NCI-H82 treated with DMSO at 0.1 percent for 48 hours (cell line): ENCODE measurements around the gene C4orf50.
A peak's percentile ranks its signal among the peaks of the same experiment; 100 is the strongest.

ENCODE experiments used
- DNase-seq: peaks from one replicate; lab custom pipeline; 2025; ENCODE audit not compliant: unreplicated experiment; lab: John Stamatoyannopoulos, UW

Gene C4orf50

DNA sequence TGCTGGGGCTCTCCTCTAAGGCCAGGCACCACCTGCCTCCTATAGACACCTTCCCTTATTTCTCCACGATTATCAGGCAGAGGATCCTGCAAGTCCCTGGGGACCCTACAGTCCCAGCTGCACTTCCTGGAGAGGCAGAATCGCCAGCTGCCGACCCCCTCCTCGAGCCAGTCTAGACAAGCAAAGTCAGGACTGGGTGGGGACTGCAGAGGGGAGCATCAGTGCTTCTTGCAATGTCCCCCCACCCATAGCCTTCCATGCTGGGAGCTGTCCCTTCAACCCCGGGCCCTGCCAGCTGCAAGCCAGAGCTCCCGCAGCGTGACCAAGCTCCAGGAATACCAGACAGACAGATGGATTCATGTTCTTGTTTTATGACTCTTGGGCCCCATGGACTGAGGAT lies 124.0 kb downstream of the C4orf50 start:
- DNase-seq, result peak; percentile 61

DNA sequence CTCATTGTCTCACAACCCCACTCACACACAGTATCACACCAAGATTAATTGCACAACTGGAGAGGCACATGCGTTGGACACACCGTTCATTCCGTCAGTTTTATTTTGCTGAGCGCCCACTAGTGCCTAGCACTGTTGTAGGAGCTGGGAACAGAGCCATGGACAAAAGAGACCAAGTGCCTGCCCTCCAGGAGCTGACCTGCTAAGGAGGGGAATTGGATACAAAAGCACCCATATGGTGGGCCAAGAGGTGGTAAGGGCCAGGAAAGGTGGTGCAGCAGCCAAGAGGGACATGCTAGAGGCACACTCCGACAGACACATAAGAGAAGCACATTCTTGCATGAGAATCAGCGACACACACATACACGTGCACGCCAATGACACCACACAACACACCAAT lies 124.6 kb downstream of the C4orf50 start:
- DNase-seq, result no peak

DNA sequence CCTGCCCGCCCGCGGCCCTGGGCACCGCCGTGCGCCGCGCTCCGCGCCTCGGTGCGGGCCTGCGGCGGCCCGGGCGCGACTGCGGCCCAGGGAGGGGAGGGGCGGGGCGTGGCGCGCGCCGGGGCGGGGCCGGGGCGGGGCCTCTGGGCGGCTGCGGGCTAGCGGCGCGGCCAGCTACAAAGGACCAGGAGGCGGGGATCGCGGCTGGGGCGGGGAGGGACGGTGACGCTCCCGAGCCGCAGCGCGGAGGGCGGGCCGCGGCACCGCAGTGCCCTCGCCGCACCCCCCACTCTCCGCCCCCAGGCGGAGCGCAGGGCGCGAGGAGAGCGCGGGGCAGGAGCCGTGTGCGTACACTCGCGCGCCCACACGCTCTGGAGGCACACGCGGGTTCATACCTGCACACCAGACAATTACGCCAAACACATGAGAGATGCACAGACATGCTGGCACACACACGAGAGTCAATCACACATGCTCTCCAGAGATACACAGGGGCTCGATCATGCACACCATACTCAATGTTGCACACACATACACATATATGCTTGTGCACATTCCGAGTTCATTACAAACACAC lies 125.1 kb downstream of the C4orf50 start, which contains the start of gene CRMP1:
CRMP1 (minus strand) TSS at position 83 of the 577 bp plus-strand sequence. CDS start 117 bp downstream, outside the sequence.
- DNase-seq, result peak; percentile 46

DNA sequence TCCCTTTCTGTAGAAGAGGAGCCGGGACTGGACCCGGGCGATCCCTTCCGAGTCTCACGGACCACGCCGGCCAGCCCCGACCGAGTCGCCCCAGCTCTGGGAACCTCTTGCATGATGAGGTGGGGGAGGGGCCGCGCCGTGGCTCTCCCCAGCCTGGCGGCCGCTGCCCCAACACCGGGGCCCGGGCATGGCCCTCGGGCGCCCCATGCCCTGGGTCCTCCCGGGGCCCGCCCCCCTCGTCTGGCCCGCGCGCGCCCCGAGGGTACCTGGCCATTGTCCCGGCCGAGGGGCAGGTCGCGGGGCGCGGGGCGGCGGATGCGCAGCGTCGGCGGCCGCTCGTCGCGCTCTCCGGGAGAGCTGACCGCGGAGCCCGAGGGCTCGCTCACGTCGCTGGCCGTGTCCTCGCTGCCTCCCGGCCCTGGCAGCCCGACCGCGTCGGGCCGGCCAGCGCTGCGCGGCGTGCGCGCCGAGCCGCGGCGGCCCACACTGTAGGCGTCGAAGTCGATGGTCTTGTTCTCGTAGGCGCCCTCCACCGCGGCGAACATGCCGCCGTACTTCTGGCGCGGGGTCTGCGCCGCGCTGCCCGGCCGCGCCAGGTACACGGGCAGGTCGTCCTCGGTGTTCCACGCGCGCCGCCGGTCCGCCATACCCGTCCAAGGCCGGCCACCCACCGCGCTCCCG lies 125.8 kb downstream of the C4orf50 start:
- DNase-seq, result no peak

DNA sequence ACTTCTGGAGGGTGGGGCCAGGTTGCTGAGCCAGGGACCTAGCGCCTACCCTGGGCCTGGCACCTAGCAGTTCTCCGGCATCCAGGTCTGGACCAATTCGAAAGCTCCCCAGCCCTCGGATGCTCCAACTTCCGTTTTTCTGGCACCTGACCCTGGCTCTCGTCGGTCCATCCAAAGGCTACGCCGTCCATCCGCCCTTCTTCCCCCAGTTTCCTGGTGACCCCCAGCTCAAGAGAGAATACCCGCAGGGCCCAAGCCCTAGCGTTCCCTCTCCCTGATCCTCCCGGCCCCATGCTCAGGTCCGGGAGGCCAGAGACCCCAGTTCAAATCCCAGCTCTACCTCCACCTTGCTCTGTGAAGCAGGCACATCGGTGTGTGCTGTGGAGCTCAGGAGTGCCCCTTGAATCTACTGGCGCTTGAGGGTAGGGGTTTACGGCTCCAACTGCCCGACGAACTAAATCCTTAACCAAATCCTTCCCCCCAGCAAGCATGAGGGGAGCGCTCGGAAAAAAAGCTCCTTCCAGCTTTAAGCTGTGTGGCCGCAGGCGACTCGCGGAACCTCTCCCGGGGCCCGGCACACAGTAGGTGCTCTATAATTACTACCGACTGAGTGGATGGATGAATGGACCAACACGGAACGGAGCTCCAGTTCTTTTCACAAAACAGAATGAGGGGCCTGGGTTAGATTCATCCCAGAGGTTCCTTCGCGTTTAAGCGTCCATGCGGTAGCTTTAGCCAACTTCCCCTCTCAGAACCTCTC lies 126.5 kb downstream of the C4orf50 start:
- no peak for DNase-seq

DNA sequence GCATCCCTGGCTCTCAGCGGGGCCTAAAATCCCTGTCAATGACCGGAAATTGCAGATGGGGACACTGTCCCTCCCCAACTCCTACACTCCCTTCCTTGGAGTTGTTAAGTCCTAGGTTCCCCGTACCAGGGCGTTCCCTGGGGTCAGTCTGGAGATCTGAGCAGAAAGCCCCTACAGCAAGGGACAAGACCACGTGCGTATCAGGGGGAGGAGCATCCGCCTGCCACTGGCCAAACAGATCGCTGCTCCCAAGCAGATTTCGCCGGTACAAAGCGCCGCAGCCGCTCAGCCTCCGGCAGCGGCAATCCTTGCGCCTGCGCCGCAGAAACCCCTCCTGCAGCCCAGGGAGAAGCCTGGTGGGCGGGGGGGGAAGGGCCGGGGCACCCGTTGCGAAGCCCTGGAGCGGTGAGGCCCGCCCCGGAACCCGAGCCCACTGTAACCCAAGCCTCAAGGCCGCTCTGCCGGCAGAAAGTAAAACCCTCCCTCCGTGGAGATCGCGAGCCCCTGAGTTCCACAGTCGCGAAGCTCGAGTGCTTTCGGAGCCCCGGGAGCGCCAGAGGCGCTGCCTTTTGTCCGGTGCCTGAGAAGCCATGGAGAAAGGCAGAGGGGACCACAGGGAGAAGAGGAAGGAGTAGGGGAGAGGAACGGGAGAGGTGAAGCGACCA lies 128.0 kb downstream of the C4orf50 start:
- peak; percentile 75 for DNase-seq

DNA sequence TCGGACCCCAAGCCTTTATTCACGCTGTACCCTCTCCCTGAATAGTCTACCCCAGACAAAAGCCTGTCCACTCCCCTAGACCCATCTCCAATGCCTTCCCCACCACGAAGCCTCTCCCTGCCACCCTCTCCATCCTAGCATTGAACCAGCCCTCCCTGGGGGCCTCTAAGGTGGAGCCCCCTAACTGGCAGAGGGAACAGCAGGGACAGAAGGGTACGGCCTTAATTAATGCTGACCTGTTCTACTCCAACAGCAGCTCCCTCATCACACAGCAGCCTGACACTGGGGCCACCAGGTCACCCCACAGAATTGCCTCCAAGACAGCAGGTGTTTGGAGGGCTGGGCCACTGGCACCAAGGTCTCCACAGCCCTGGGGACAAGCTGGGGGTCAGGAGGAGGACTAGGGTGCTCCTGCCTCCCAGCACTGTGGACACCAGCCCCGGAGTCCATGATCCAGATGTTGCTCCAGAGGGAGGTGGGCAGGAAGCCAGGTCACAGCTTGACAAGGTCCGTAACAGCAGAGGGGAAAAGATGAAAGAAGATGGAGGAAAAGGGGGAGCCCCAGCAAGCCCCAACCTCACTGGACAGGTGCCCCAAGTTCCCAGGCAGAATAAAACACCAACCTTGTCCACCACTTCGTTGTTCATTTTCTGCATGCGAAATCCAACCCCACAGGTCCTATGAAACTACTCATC lies 129.1 kb downstream of the C4orf50 start:
- DNase-seq, result no peak

DNA sequence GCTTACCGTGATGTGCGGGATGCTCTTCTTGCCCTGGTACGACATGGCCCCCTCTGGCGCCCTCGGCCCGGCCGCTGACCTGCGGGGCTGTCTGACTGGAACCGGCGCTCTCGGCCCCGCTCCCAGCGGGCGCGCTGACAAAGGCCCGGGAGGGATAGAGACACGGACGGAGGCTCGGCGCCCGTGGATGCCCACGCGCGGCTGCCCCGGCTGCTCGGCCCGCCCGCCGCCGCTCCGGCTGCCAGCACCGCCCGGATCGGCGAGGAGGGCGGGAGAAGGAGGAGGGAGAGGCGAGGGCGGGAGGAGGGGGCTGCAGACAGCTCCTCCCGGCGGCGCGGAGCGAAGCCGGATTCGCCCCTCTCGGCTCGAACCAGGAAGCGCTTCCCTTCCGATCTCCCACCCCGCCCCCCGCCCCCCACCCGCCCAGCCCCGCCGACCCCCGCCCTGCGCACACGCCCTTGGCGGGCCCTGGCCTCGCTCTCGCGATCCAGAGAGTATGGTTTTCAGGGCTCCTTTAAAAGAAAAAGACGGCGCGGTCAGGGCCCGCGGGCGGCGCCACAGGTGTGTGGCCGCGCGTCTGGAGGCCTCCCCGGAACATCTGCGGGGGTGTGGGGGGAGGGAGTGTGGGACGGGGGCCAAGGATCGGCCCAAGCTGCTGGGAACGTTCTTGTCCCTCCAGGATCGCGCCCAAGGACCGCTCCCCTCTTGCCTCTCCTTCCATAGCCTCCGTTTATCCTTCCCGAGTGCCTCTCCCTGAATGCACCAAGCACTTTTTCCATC lies 129.8 kb downstream of the C4orf50 start:
- peak; percentile 19 for DNase-seq

DNA sequence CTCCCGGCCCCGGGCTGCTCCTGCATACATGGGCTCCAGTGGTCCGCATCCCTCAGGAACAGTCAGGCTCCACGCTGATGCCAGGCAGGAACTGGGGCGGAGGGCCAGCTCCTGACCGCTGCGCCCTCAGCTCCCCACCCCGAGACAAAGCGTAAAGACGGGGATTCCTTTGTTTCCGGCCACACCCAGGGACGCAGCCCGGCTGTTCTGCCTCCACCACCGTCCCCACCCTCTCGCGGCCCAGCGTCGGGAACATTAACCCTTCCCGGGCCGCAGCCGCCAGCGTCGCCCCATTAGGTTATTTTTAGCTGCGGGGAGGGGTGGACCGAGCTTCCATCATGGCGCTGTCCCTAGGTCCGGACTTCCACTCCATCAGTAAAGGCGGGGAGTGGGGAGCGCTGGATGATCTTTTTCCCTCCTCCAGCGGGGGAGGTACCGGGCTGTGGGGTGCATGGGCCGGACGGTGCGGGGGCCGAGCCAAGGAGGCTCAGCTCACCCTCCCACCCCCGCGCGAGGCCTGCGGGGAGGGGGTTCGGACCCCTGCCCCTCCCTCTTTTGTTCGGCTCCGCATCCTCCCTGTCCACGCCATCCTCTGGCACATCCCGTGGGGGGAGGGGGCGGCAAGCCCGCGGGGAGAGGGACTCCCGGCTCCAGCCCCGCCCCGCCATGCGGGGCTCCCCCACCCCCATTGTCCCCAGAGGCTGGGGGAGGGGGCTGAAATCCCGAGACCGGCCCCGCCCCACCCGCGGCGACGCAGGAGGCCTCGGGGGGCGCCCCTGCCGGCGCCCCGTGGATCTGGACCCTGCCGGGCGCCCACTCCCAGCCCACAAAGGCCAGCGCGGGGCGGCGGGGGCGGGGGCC lies 130.6 kb downstream of the C4orf50 start:
- no peak for DNase-seq

DNA sequence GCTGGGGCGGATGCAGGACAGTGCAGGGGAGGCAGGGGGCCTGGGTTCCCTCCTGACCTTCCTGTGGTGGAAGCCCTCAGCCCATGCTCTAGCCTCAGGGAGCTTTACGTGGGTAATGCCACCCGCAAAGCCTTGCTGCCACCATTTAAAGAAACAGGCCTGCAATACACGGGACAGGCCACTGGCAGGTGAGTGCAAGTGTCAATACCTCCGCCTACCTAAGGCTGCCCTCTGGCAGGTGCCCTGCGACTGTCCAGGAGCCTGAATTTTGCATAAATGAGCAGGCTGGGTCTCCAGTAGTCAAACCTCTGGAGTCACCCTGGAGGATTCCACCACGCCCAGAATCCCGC lies 131.2 kb downstream of the C4orf50 start:
- DNase-seq, result no peak

DNA sequence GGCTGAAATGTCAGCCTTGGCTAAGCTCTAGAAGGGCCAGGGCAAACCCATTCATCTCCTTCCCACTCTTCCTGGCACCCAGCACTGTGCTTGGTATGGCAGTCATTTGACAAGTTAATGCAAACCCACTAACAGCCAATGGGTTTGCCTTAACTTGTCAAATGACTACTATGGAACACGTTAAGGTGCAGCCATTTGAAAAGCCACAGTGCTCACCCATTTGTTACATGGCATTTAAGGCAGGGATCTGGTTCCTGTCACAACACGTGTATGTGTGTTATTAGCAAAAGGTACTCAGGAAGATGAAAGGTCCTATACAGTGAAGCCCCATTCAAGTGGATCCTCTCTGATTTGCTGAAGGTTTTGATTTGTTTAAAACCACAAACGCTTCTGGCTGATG lies 132.5 kb downstream of the C4orf50 start:
- no peak for DNase-seq

DNA sequence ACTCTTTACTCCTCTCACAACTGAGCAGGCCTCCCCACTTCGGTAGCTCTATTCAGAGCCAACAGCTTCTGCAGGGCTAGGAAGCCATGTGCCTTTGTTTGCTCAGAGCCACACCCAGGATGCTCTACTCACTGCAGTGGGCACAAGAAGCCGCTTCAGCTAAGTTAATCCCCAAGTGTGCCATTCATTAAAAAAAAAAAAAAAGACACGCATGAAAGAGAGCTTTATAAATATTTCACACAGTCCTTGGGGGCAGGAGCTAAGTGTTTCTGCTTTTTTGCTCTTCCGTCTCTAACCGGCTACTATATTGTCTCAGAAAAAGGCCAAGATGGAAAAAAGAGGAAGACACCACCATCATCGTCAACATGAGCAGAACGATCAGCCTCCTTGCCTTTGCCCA lies 133.4 kb downstream of the C4orf50 start:
- DNase-seq, result no peak

DNA sequence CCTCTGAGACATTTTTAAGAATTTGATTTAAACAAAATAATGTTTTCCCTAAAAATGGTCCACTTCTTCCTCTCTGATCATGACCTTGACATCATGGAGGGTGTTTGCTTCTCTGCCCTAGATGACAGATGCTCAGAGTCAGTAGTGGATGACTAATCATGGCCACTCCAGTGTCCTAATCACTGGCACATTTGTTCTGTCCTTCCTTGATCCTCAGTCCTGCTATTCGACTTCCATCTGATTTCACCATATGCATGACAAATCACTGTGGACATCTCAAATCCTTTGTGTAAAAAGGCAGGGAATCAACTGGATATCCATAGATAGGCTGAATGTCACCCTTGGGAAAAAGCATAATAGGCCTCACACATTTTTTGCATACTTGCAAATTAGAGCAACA lies 134.3 kb downstream of the C4orf50 start:
- peak; percentile 11 for DNase-seq

DNA sequence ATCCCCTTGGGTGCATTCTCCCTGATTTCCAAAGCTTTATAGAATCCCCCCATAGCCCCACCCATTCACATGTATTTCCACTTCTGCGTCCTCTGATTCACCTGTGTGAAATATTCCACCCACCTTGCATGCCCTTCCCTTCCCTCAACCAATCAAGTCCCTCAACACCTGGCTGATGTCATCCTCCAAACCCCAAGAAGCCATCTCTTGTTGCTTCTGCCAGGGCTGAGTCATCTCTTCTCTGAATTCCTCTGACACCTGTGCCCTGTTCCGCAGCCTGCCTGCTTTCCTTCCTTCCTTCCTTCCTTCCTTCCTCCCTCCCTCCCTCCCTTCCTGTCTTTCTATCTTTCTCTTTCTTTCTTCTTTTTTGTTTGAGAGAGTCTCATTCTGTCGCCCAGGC lies 135.3 kb downstream of the C4orf50 start:
- no peak for DNase-seq

DNA sequence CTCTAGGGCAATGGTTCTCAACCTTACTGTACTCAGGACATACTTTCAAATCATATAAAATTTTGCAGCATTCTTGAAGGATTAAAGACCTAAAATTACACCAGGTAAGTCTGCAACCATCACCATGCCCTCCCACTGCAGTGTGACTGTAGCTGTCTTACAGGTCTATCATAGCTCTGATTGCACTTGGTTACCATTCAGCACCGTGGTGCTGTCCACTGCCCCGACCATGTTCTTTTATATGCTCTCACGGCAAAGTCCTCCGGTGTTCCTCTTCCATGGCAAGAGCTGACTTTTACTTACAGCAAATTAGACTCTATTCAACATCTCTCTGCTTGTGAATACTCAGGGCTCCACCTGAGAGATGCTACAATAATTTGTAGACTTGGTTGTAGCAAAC lies 136.9 kb downstream of the C4orf50 start:
- DNase-seq, result no peak

DNA sequence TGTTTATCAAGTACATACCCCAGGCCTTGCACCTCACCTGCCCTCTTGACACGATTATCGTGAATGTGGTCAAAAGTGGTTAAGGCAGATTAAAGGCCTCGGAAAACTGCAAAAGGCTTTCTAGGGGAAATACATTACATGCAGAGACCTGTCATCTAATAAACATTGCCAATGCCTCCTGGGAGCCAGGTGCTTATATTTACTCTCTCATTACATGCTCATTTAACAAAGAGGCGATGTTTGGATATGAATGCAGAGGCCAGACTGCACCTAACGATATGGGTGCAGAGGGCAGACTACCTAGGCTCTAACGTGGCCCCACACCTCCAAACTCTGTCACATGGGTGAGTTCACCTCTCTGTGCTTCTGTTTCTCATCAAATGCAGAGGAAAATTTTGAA lies 139.9 kb downstream of the C4orf50 start:
- DNase-seq, result no peak

DNA sequence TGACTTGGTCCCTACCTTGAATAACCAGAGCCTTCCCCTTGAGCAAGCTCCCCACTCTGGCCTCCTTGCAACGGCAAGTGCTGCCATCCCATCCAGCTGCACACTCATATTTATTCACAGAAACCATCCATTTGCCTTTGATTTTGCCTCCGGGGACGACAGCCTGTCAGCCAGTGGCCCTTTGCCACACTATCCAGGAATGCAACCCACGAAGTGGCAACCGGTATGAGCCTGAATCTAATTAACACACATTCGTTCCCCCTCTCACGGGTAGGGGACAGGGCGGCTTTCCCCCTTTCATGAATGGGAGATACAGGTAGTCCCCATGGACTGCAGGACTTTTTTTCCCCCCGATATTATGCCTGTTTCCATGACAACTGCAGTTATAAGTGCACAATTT lies 140.8 kb downstream of the C4orf50 start:
- no peak for DNase-seq

DNA sequence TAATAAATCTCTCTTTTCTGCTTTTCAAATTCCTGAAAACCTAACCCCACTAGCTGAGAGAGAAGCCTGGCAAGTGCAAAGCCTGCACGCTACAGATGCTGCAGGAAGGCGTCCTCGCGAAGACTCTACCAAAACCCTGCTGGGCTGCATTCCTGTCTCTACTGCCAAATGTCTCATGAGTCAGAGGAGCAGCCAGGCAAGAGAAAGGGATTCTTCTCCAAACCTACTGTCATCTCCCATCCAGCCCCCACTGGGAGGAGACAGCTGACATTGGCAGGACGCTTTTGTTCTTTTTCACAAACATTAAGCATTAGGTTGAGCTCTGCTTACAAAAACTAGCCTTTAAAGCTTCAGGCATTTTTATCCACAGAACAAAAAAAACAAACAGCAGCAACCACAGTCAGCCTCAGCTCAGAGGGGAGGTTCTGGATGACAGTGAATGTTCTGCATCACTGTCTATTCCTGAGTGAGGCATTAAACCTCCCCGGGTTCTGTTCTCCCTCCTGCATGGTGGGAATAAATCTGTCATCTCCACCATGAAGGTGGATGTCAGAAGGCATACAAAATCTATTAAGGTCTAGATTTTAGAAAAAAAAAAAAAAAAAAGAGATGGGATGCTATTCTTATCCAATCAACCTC lies 143.3 kb downstream of the C4orf50 start:
- no peak for DNase-seq

DNA sequence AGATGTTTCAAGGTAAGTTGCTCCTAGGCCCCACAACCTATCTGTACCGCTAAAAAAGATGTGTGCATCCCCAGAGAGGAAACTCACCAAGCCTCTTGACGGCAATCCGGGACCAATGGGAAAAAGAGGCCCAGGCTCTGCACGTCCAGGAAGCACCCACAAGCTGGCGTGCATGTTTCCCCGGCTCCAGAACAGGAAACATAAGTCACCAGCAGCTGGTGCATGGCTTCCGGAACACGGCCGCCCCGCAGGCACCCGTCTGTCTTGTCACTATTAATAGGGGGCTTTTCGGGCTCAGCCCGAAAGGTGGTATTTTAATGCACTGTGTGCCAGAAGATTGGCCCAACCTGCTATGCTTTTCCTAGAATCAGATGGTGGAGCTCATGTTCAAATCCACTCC lies 147.5 kb downstream of the C4orf50 start:
- DNase-seq, result no peak
